Stimulated activated CD4-positive, alpha-beta T cell treated with anti-CD3 and anti-CD28 coated beads, Interleukin-12 subunit alpha, Interleukin-12 subunit beta, amount 100 ng/mL, for 48 hours (primary cell): ENCODE measurements around the gene SEMA4G.

Experiments used
- DNase-seq, 3 donors: peaks; one replicate each; pipeline ENCODE4 v3.0.0-alpha.2; 2020; ENCODE audit warnings: low read depth in 2 of 3, low spot score in 1 of 3

The SEMA4G gene

GRCh38 chr10:101007099-101007711, 37.9 kb downstream of the SEMA4G start:
- no peak for DNase-seq

- DNase-seq: no peak
Observed at GRCh38 chr10:101007915-101008822, 38.9 kb downstream of the SEMA4G start.

- DNase-seq: no peak
Observed at GRCh38 chr10:101008823-101009423, 39.6 kb downstream of the SEMA4G start.

GRCh38 chr10:101010329-101010728, 41.0 kb downstream of the SEMA4G start:
- no peak for DNase-seq

- no peak for DNase-seq
Observed at GRCh38 chr10:101011517-101012423, 42.5 kb downstream of the SEMA4G start.

- peak; percentile 64 to 82 (median 76) for DNase-seq
Observed at GRCh38 chr10:101012525-101013364, 43.4 kb downstream of the SEMA4G start.

- DNase-seq: no peak
Observed at GRCh38 chr10:101013365-101013825, 44.1 kb downstream of the SEMA4G start.

GRCh38 chr10:101014230-101014884, 45.1 kb downstream of the SEMA4G start:
- peak; percentile 53 to 89 (median 72) for DNase-seq

- no peak for DNase-seq
Observed at GRCh38 chr10:101014966-101015581, 45.8 kb downstream of the SEMA4G start.

- DNase-seq: no peak
Observed at GRCh38 chr10:101015582-101015973, 46.3 kb downstream of the SEMA4G start.

GRCh38 chr10:101016814-101017213, 47.5 kb downstream of the SEMA4G start:
- DNase-seq: no peak

GRCh38 chr10:101018118-101018599, 48.9 kb downstream of the SEMA4G start:
- no peak for DNase-seq

GRCh38 chr10:101018600-101019439, 49.5 kb downstream of the SEMA4G start:
- peak; percentile 67 to 84 (median 81) for DNase-seq
